H9 (cell line): Measurements from ENCODE around the gene KRTAP10-4. TPM values are rescaled to one million over a fixed set of nuclear protein-coding genes. Genes with fewer than 3 reads are reported as not detected.

Source experiments
- DNase-seq: peaks from one replicate; pipeline ENCODE4 v3.0.0-alpha.2; 2017
- H2AFZ ChIP-seq: one replicate; pipeline ENCODE4 v1.6.1; 2013; ENCODE audit warnings: mild to moderate bottlenecking, low read length, control low read depth, moderate library complexity
- H2AK5ac ChIP-seq: 2 replicates; pipeline ENCODE4 v1.6.1; 2013; ENCODE audit warnings: low read length, control low read depth, mixed read lengths; ENCODE audit not compliant: insufficient read length
- H2BK120ac ChIP-seq: one replicate; pipeline ENCODE4 v1.6.1; 2013; ENCODE audit warnings: low read depth, mild to moderate bottlenecking, low read length, control low read depth, inconsistent platforms; ENCODE audit not compliant: poor library complexity, severe bottlenecking
- H2BK12ac ChIP-seq: 2 replicates; pipeline ENCODE4 v1.6.1; 2013; ENCODE audit warnings: low read length, control low read depth, mixed read lengths, low read depth; ENCODE audit not compliant: insufficient read length
- H2BK15ac ChIP-seq: 2 replicates; pipeline ENCODE4 v1.6.1; 2013; ENCODE audit warnings: low read depth, low read length, control low read depth
- H2BK20ac ChIP-seq: one replicate; pipeline ENCODE4 v1.6.1; 2013; ENCODE audit warnings: low read depth, mild to moderate bottlenecking, low read length, control low read depth, inconsistent platforms; ENCODE audit not compliant: poor library complexity, severe bottlenecking
- H2BK5ac ChIP-seq: 2 replicates; pipeline ENCODE4 v1.6.1; 2013; ENCODE audit warnings: low read length, control low read depth, mixed read lengths; ENCODE audit not compliant: insufficient read length
- H3K14ac ChIP-seq: 2 replicates; pipeline ENCODE4 v1.6.1; 2013; ENCODE audit warnings: low read length, control low read depth; ENCODE audit not compliant: insufficient read depth
- H3K18ac ChIP-seq: 2 replicates; pipeline ENCODE4 v1.6.1; 2013; ENCODE audit warnings: low read depth, mild to moderate bottlenecking, mixed read lengths, low read length, control low read depth; ENCODE audit not compliant: insufficient read length
- H3K23ac ChIP-seq: 2 replicates; pipeline ENCODE4 v1.6.1; 2013; ENCODE audit warnings: low read length, control low read depth, mixed read lengths, low read depth; ENCODE audit not compliant: insufficient read length
- H3K23me2 ChIP-seq: 2 replicates; pipeline ENCODE4 v1.6.1; 2013; ENCODE audit warnings: low read depth, mild to moderate bottlenecking, mixed read lengths, low read length, control low read depth; ENCODE audit not compliant: insufficient read length, poor library complexity, severe bottlenecking
- H3K27ac ChIP-seq: 2 replicates; pipeline ENCODE4 v1.5.1; 2013; ENCODE audit warnings: low read length, control low read depth, mixed read lengths, low read depth; ENCODE audit not compliant: insufficient read length
- H3K27me3 ChIP-seq: 2 replicates; pipeline ENCODE4 v1.6.1; 2013; ENCODE audit warnings: low read length, control low read depth, inconsistent platforms; ENCODE audit not compliant: insufficient read depth
- H3K4ac ChIP-seq: 2 replicates; pipeline ENCODE4 v1.6.1; 2013; ENCODE audit warnings: low read depth, mild to moderate bottlenecking, control low read depth, inconsistent platforms, low read length, moderate library complexity
- H3K4me1 ChIP-seq: 2 replicates; pipeline ENCODE4 v1.6.1; 2013; ENCODE audit warnings: low read length, control low read depth, inconsistent platforms; ENCODE audit not compliant: insufficient read depth
- H3K4me2 ChIP-seq: 2 replicates; pipeline ENCODE4 v1.6.1; 2013; ENCODE audit warnings: low read length, control low read depth, mixed read lengths; ENCODE audit not compliant: insufficient read length, insufficient read depth
- H3K56ac ChIP-seq: 2 replicates; pipeline ENCODE4 v1.6.1; 2013; ENCODE audit warnings: low read depth, mild to moderate bottlenecking, mixed read lengths, low read length, control low read depth; ENCODE audit not compliant: insufficient read length
- H3K79me1 ChIP-seq: 2 replicates; pipeline ENCODE4 v1.6.1; 2013; ENCODE audit warnings: low read depth, mild to moderate bottlenecking, moderate library complexity, low read length, control low read depth, inconsistent platforms; ENCODE audit not compliant: insufficient read depth, poor library complexity, severe bottlenecking
- H3K79me2 ChIP-seq: 2 replicates; pipeline ENCODE4 v1.6.1; 2013; ENCODE audit warnings: low read length, control low read depth, inconsistent platforms; ENCODE audit not compliant: insufficient read depth
- H3K9ac ChIP-seq: 2 replicates; pipeline ENCODE4 v1.6.1; 2013; ENCODE audit warnings: low read length, control low read depth, mixed read lengths; ENCODE audit not compliant: insufficient read length; ENCODE audit errors: extremely low read depth
- H3K9me3 ChIP-seq: one replicate; pipeline ENCODE4 v1.6.1; 2013; ENCODE audit warnings: low read depth, low read length, inconsistent platforms; ENCODE audit not compliant: control insufficient read depth
- H3T11ph ChIP-seq: one replicate; pipeline ENCODE4 v1.6.1; 2013; ENCODE audit warnings: mild to moderate bottlenecking, low read length, control low read depth, inconsistent platforms
- H4K20me1 ChIP-seq: one replicate; pipeline ENCODE4 v1.6.1; 2013; ENCODE audit not compliant: control insufficient read depth, insufficient read length, insufficient read depth
- H4K5ac ChIP-seq: 2 replicates; pipeline ENCODE4 v1.6.1; 2013; ENCODE audit warnings: low read depth, mild to moderate bottlenecking, mixed read lengths, low read length, control low read depth; ENCODE audit not compliant: insufficient read length
- H4K8ac ChIP-seq: replicated peaks from 2 replicates; pipeline ENCODE4 v1.6.1; 2013; ENCODE audit warnings: low read length, control low read depth, mixed read lengths, low read depth; ENCODE audit not compliant: insufficient read length
- H4K91ac ChIP-seq: 2 replicates; pipeline ENCODE4 v1.6.1; 2013; ENCODE audit warnings: low read depth, mild to moderate bottlenecking, moderate library complexity, mixed read lengths, low read length, control low read depth; ENCODE audit not compliant: insufficient read length
- H3K27ac Mint-ChIP-seq, 3 experiments: 2 replicates in 2 of 3; 3 replicates in 1 of 3; pipeline ENCODE4 v1.8.0; 2020 to 2021; ENCODE audit warnings: mixed read lengths in 3 of 3, mild to moderate bottlenecking in 1 of 3, moderate library complexity in 1 of 3
- H3K27me3 Mint-ChIP-seq: 2 replicates; pipeline ENCODE4 v1.8.0; 2021; ENCODE audit warnings: low read depth, mild to moderate bottlenecking, moderate library complexity, mixed read lengths
- H3K36me3 Mint-ChIP-seq, 3 experiments: 2 replicates in 2 of 3; 3 replicates in 1 of 3; pipeline ENCODE4 v1.8.0; 2020 to 2021; ENCODE audit warnings: low read depth in 3 of 3, mixed read lengths in 3 of 3; ENCODE audit not compliant: insufficient read depth in 1 of 3
- H3K4me1 Mint-ChIP-seq, 2 experiments: 2 replicates each; pipeline ENCODE4 v1.8.0; 2020; ENCODE audit warnings: mixed read lengths in 2 of 2
- H3K4me3 Mint-ChIP-seq, 2 experiments: 2 replicates in 1 of 2; 3 replicates in 1 of 2; pipeline ENCODE4 v1.8.0; 2020 to 2021; ENCODE audit warnings: mild to moderate bottlenecking in 2 of 2, mixed read lengths in 2 of 2, moderate library complexity in 1 of 2
- H3K9me3 Mint-ChIP-seq, 2 experiments: 2 replicates in 1 of 2; 3 replicates in 1 of 2; pipeline ENCODE4 v1.8.0; 2020; ENCODE audit warnings: mild to moderate bottlenecking in 2 of 2, mixed read lengths in 2 of 2, moderate library complexity in 1 of 2
- whole genome bisulfite sequencing: extraction: QIAGEN DNeasy Blood & Tissue Kit; methylation state at CpG from one replicate; pipeline ENCODE4 v1.1.7; 2013; ENCODE audit warnings: missing lambda C conversion rate, low lambda C conversion rate, mixed read lengths; ENCODE audit not compliant: insufficient read length; ENCODE audit errors: extremely low coverage; 5-methylcytosine and 5-hydroxymethylcytosine counted together
- total RNA-seq: library from RNA; stranded (reverse); gene quantifications from 2 replicates; pipeline ENCODE4 v1.2.1, GENCODE V29; 2021
- TF ChIP-seq, protein P1 (sequence below): fragments of 200-600 bp; sonication (generic); conservative IDR thresholded peaks from 3 replicates; pipeline ENCODE4 v1.8.0; 2021; ENCODE audit warnings: antibody characterized with exemption, mild to moderate bottlenecking

Gene KRTAP10-4
- total RNA-seq, 1 experiment from 2014 or later, result not detected

DNA sequence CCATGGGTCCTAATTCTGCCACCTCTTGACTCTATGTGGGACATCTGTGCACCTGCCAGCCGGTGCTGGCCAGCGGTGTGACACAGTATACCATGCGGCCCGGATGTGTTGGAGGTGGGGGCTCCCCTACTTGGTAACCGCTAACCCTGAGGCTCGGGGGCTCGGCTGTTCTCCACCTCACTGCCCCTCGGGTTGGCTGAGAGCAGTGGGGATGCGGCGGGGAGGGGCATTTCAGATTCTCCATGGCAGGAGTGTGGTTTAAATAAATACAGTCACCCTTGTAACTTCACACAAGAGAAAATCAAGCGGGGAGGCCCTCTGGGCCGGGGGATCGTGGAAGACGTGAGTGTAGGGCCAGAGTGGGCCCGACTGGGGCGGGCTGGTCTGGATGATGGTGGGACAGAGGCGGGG lies 44.5 kb upstream of the KRTAP10-4 start:
- Histone ChIP-seq H2BK20ac (no peak overlapping the region), H3K23ac (no peak overlapping the region), H2BK120ac (no peak overlapping the region), H3K14ac (no peak overlapping the region), H2BK12ac (no peak overlapping the region), H3K4ac (no peak overlapping the region), H4K20me1 (no peaks in the 10 kb centered on the region), H3K79me2 (no peaks in the 10 kb centered on the region), H3K4me2 (no peak overlapping the region), H3K27me3 (no peaks in the 10 kb centered on the region), H3K56ac (no peak overlapping the region), H4K8ac (no peak overlapping the region), H3K9ac (no peak overlapping the region), H2BK15ac (no peak overlapping the region), H3K18ac (no peak overlapping the region), H3K27ac (no peak overlapping the region), H4K5ac (no peak overlapping the region), H3T11ph (no peak overlapping the region), H3K23me2 (no peaks in the 10 kb centered on the region), H2AK5ac (no peak overlapping the region), H4K91ac (no peak overlapping the region), H3K79me1 (no peaks in the 10 kb centered on the region), H3K4me1 (no peaks in the 10 kb centered on the region; the same call in 1 of the 2 replicates), H3K9me3 (no peaks in the 10 kb centered on the region), H2BK5ac (no peak overlapping the region), H2AFZ (no peak overlapping the region)
- Mint-ChIP-seq H3K9me3 (no peaks in the 10 kb centered on the region), H3K27ac (no peak overlapping the region), H3K4me3 (no peak overlapping the region), H3K27me3 (peaks cover 7% of the 10 kb centered on the region), H3K4me1 (peaks cover 2 to 8% of the 10 kb centered on the region in 2 experiments; a peak in 3 of 4 replicates), H3K36me3 (no peaks in the 10 kb centered on the region; a peak in 1 of 7 replicates)
- no CpG with 5 or more reads among the region's 17 CpGs for WGBS
- TF ChIP-seq, protein P1, sequence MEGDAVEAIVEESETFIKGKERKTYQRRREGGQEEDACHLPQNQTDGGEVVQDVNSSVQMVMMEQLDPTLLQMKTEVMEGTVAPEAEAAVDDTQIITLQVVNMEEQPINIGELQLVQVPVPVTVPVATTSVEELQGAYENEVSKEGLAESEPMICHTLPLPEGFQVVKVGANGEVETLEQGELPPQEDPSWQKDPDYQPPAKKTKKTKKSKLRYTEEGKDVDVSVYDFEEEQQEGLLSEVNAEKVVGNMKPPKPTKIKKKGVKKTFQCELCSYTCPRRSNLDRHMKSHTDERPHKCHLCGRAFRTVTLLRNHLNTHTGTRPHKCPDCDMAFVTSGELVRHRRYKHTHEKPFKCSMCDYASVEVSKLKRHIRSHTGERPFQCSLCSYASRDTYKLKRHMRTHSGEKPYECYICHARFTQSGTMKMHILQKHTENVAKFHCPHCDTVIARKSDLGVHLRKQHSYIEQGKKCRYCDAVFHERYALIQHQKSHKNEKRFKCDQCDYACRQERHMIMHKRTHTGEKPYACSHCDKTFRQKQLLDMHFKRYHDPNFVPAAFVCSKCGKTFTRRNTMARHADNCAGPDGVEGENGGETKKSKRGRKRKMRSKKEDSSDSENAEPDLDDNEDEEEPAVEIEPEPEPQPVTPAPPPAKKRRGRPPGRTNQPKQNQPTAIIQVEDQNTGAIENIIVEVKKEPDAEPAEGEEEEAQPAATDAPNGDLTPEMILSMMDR, result no peak
- peak; percentile 18 for DNase-seq
